ENCODE results near the gene GNG7.
"Not testable (repeated sequence)": the region's sequence is repeated elsewhere in the genome, so short reads cannot be mapped to it uniquely, and the experiment has no call there.

GNG7 gene

DNA sequence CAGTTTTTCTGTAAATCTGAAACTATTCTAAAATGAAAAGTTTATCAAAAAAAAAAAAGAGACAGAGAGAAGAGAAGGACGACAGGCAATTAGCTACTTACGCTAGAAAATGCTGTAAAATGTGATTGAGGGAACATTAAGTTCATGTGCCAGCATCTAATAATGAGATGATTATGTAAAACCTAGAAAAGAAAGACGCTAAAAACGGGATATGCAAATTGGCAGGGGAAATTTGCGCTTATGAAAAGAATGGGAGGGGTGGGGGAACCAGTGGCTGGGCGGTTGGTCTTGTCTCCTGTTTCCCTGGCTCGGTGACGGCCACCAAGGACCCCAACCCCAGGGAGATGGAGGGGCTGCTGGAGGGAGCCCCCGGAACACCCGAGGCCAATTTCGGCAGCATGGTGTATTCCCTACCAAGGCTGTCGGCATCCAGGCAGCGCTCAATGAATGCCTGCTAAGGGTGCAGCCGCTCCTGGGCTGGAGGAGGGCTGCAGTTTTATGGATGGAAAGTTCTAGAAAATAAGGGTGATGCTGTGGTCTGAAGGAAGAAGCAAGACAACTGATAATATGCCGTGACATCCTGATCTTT is 34.2 kb downstream of the GNG7 start:
- no peak for DNase-seq

DNA sequence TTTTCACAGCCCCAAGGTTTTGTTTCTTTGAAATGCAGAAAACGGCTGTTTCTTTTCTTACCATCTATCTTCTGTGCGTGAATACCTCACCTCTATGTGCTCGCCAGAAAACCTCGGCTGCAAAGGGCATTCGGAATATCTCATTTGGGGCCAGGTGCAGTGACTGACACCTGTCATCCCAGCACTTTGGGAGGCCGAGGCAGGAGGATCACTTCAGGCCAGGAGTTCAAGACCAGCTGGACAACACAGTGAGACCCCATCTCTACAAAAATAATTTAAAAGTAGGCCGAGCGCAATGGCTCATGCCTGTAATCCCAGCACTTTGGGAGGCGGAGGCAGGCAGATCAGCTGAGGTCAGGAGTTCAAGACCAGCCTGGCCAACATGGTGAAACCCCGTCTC is 35.1 kb downstream of the GNG7 start:
- not testable (repeated sequence) for DNase-seq

DNA sequence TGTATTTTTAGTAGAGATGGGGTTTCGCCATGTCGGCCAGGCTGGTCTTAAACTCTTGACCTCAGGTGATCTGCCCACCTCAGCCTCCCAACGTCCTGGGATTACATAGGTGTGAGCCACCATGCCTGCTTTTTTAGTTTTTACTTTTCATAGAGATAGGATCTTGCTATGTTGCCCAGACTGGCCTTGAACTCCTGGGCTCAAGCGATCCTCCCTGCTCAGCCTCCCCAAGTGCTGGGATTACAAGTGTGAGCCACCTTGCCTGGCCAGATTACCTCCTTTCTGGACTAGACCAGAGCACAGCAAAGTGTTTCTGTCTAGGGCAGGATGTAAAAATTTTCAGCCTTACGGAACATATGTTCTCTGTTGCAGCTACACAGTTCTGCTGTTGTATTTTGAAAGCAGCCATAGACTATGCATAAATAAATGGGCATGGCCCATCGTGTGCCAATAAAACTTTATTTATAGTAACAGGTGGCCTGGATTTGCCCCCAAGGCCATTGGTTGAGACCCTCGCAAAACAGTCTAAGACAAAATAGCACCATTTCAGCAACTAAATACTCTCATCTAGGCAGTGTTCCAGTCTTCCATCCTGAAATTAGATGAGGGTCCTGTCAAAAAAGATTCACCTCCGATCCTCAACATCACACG is 36.0 kb downstream of the GNG7 start:
- no peak for DNase-seq

DNA sequence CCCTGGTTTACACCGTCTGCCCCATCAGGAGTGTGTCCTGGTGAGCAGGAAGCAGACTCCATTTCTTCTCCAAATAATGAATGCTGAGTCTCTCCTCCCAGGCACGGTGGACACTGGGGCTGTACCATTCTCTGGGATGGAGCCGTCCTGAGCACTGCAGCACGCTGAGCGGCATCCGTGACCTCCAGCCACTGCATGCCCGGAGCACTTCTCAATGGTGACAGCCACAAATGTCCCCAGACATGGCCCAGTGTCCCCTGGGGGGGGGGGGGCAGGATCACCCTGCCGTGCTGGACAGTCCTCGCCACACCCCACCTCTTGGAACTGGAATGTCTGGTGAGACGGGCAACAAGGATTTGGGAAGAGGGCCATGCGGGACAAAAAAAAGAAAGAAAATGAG is 37.4 kb downstream of the GNG7 start:
- no peak for DNase-seq

DNA sequence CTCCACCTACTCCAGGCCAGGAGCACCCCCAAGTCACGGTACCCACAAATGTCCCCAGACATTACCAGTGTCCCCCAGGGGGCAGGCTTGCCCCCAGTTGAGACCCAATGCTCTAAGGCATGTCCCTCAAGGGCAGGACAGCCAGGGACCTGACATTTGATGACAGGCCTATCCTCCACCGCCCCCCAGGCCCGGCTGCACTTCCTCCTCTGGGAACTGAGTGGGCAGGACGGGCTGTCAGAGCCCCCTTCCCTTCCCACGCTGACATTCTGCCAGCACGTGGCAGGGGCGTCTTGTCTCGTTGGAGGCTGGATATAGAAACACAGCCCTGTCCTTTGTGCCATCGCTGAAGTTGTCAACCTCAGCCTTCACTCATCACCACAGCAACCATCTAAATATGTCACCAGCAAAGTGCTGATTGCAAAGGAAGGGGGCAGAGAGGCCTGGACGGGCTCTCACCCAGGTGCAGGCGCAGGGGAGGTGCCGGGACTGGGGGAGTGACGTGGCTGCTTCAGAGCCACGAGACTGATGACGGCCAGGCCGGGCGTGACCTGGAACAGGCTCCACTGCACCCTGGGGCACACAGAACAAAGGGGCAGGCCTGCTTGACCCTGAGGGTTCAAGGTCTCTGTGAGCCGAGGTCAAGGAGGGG is 38.4 kb downstream of the GNG7 start:
- DNase-seq = no peak

DNA sequence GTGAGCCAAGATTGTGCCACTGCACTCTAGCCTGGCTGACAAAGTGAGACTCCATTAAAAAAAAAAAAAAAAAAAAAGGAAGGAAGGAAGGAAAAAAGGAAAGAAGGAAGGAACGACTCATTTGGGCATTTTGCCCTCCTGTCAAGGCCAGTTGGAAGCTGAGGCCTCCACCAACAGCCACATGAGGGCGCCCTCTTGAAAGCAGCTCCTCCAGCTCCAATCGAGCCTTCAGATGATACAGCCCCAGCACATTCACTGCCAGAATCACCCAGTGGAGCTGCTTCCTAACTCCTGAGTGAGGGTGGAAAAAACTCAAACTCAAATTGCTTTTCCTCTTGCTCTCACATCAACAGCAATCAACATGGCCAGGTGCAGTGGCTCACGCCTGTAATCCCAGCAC is 40.9 kb downstream of the GNG7 start:
- no peak for DNase-seq

- no peak for DNase-seq
Measured at GRCh38 chr19:2659856-2660432, 42.5 kb downstream of the GNG7 start.

DNA sequence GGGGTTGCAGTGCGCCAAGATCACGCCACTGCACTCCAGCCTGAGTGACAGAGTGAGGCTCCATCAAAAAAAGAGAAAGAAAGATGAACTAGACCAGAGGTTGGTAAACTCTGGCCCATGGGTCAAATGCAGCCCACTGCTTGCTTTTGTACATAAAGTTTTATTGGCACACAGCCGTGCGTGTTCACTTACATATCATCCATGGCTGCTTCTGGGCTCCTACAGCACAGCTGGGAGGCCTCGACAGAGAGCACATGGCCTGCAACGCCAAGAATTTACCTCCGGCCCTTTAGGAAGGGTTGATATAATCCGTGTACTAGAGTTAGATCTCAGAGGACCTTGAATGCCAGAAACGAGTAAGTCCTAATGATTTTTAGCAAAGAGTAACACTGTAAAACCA is 46.0 kb downstream of the GNG7 start:
- DNase-seq = no peak

GRCh38 chr19:2653710-2654707 is 48.5 kb downstream of the GNG7 start:
- no peak for DNase-seq

GRCh38 chr19:2653218-2653617 is 49.3 kb downstream of the GNG7 start:
- no peak for DNase-seq

- no peak for DNase-seq
Measured at GRCh38 chr19:2652504-2653099, 49.9 kb downstream of the GNG7 start.

DNA sequence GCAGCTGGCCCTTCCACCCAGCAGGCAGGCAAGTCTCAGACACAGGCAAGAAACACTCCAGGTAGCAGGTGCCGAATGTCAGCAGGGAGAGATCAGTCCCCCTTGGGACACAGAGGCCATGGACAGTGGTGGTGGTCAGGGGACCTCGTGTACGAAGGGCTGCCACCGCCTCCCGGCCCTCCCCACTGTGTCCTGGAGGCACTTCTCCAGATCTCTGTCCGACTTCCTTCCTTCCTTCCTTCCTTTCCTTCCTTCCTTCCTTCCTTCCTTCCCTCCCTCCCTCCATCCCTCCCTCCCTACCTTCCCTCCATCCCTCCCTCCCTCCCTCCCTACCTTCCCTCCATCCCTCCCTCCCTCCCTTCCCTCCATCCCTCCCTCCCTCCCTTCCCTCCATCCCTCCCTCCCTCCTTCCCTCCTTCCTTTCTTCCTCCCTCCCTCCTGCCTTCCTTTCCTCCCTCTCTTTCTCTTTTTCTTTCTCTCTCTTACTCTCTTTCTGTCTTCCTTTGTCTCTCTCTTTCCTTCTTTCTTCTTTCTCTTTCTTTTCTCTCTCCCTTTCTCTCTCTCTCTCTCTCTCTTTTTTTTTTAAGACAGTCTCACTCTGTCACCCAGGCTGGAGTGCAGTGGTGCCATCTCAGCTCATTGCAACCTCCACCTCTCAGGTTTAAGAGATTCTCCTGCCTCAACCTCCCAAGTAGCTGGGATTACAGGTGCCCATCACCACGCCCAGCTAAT is 51.3 kb downstream of the GNG7 start:
- not testable (repeated sequence) for DNase-seq

- DNase-seq = no peak
Measured at GRCh38 chr19:2650515-2650914, 52.0 kb downstream of the GNG7 start.

- peak; percentile 58 for DNase-seq
Measured at GRCh38 chr19:2648528-2648937, 54.0 kb downstream of the GNG7 start.

GRCh38 chr19:2648099-2648498 is 54.4 kb downstream of the GNG7 start:
- DNase-seq = no peak

GRCh38 chr19:2646866-2647535 is 55.5 kb downstream of the GNG7 start:
- DNase-seq = no peak

GRCh38 chr19:2645826-2646225 is 56.7 kb downstream of the GNG7 start:
- DNase-seq = no peak

DNA sequence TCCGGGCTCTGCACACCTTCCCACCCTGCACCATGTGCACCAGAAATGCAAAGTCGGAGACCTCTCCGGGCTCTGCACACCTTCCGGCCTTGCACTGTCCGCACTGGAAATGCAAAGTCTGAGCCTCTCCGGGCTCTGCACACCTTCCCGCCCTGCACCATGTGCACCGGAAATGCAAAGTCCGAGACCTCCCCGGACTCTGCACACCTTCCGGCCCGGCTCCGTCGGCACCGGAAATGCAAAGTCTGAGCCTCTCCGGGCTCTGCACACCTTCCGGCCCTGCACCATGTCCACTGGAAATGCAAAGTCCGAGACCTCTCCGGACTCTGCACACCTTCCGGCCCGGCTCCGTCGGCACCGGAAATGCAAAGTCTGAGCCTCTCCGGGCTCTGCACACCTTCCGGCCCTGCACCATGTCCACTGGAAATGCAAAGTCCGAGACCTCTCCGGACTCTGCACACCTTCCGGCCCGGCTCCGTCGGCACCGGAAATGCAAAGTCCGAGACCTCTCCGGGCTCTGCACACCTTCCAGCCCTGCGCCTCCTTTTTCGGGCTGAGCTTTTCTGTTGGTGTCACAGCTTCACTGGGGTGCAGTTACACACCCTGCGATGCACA is 59.3 kb downstream of the GNG7 start:
- not testable (repeated sequence) for DNase-seq

GRCh38 chr19:2641332-2641698 is 61.2 kb downstream of the GNG7 start:
- no peak for DNase-seq

DNA sequence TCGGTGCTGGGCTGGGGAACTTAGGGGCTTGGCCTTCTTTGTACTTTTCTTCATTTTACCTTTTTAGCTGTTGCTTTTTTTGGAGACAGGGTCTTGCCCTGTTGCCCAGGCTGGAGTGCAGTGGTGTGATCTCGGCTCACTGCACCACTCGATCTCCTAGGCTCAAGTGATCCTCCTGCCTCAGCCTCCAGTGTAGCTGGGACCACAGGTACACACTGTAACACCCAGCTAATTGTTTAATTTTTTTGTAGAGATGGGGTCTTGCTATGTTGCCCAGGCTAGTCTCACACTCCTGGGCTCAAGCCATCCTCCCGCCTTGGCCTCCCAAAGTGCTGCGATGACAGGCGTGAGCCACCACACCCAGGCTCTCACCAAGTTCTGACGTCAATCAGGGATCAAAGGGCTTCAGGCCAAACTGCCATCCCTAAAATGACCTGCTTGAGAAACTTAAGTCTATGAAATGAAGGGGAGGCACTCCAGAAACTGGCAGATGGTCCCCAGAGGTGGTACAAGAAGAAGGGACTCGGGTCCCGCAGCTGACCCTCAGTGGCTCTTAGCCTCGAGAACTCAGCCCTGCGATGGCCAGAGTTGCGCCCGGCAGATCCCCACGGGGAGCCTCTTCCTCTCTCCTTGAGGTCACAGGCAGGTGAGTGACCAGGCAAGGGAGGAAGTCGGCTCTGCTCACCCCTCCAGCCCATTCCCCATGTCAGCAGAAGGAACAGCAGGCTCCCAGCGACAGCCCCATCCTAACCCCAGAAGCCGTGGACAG is 61.7 kb downstream of the GNG7 start:
- DNase-seq = no peak

Data from NCI-H1694 treated with DMSO at 0.1 percent for 48 hours (cell line).